AG04450 (cell line): ENCODE measurements around the gene VPS13C. TPM values are rescaled to one million over a fixed set of nuclear protein-coding genes. Genes with fewer than 3 reads are reported as not detected.

Source experiments
- CTCF ChIA-PET: fragments of 300-600, 350-600 bp; formaldehyde crosslinking; extraction: SDS; loops from one replicate; lab custom pipeline; 2022; ENCODE audit warnings: antibody characterized with exemption, inconsistent platforms; lab: Charles Lee
- POLR2A ChIA-PET: fragments of 350-600 bp; formaldehyde crosslinking; extraction: SDS; loops from one replicate; lab custom pipeline; 2021; ENCODE audit warnings: antibody characterized with exemption, inconsistent platforms; lab: Yijun Ruan, JAX
- DNase-seq: peaks from one replicate; pipeline ENCODE4 v3.0.0-alpha.2; 2011; ENCODE audit warnings: low read depth, low spot score
- H3K27ac ChIP-seq: one replicate; pipeline ENCODE4 v1.5.1; 2012; ENCODE audit warnings: low read depth, low read length, control low read depth
- H3K27me3 ChIP-seq: one replicate; pipeline ENCODE4 v1.6.0; 2012; ENCODE audit warnings: low read length; ENCODE audit not compliant: control insufficient read depth, insufficient read depth
- H3K4me3 ChIP-seq: 2 replicates; pipeline ENCODE4 v1.5.1; 2011; ENCODE audit warnings: mild to moderate bottlenecking, low read depth, low read length, control low read depth
- H3K9me3 ChIP-seq: 2 replicates; pipeline ENCODE4 v1.5.1; 2012; ENCODE audit warnings: low read length; ENCODE audit not compliant: control insufficient read depth, insufficient read depth
- CTCF ChIP-seq: IDR thresholded peaks from 2 replicates; pipeline ENCODE4 v1.5.1; 2011; ENCODE audit warnings: low read depth, low read length, control low read depth, inconsistent platforms
- polyA plus RNA-seq: library from polyadenylated mRNA; depleted of rRNA; stranded (reverse); fragments of >200 nt; gene quantifications from 2 replicates; pipeline ENCODE4 v1.2.3, GENCODE V29; 2011

The VPS13C gene
- polyA plus RNA-seq, 1 experiment, result 17.8 TPM

GRCh38 chr15:62068071-62068809 is 8.0 kb upstream of the VPS13C start:
- no peak for DNase-seq
- Histone ChIP-seq H3K9me3 (no peaks in the 10 kb centered on the region; the same call in 1 of the 2 replicates), H3K27me3 (peaks cover 25% of the 10 kb centered on the region), H3K27ac (no peak overlapping the region), H3K4me3 (peak overlapping the region; percentile 44; the same call in 1 of the 2 replicates)
- CTCF ChIA-PET, result interaction anchor here (1.5 to 6.6 kb wide), 2 partner anchors 8 to 200 kb away, joined by 4 to 35 read pairs; partner anchors contain the start of gene VPS13C
- peak; percentile 21; the same call in 1 of the 2 replicates for TF ChIP-seq CTCF
- POLR2A ChIA-PET, result no interaction called here

GRCh38 chr15:62067448-62068044 is 7.3 kb upstream of the VPS13C start:
- no peak overlapping the region; the same call in 1 of the 2 replicates for H3K4me3 ChIP-seq
- no peaks in the 10 kb centered on the region; the same call in 1 of the 2 replicates for H3K9me3 ChIP-seq
- no peak for DNase-seq
- ChIA-PET CTCF (interaction anchor here (1.0 kb wide), 1 partner anchor 240 kb away, joined by 5 read pairs; no protein-coding TSS in a partner anchor), POLR2A (no interaction called here)
- peaks cover 32% of the 10 kb centered on the region for H3K27me3 ChIP-seq
- no peak for TF ChIP-seq CTCF
- H3K27ac ChIP-seq, result no peak overlapping the region

- Histone ChIP-seq H3K27me3 (peaks cover 32% of the 10 kb centered on the region), H3K27ac (no peak within 1 kb of the TSS), H3K4me3 (peak within 1 kb of the TSS; percentile 38), H3K9me3 (no peaks in the 10 kb centered on the region; the same call in 1 of the 2 replicates)
- peak; percentile 30 for TF ChIP-seq CTCF
- POLR2A ChIA-PET, result interaction anchor here (0.6 kb wide), 1 partner anchor 1568 kb away, joined by 4 read pairs; no protein-coding TSS in a partner anchor
- no peak for DNase-seq
- CTCF ChIA-PET, result interaction anchor here (1.0 to 1.9 kb wide), 3 partner anchors 8 to 240 kb away, joined by 3 to 6 read pairs (median 5); no protein-coding TSS in a partner anchor
These were observed 6.6 kb upstream of the VPS13C start, which contains the start of gene C2CD4A for GRCh38 chr15:62066663-62067447. TSS of gene C2CD4A (plus strand) at chr15:62066977. CDS start at chr15:62067614, 637 bp downstream.

- CTCF ChIA-PET, result interaction anchor here (0.5 to 2.6 kb wide), 4 partner anchors 8 to 243 kb away, joined by 3 to 20 read pairs (median 4); no protein-coding TSS in a partner anchor
- peaks cover 38% of the 10 kb centered on the region for H3K27me3 ChIP-seq
- DNase-seq, result no peak
These were observed 3.8 kb upstream of the VPS13C start for GRCh38 chr15:62063825-62064635.

More at GRCh38 chr15:62063825-62064635, 3.8 kb upstream of the VPS13C start:
- POLR2A ChIA-PET, result no interaction called here
- no peak for TF ChIP-seq CTCF
- no peak overlapping the region for H3K4me3 ChIP-seq
- no peak overlapping the region for H3K27ac ChIP-seq
- H3K9me3 ChIP-seq, result no peaks in the 10 kb centered on the region; the same call in 1 of the 2 replicates
